Right cardiac atrium (tissue), 5 donors: ENCODE data around the gene NKX6-2. TPM values are rescaled to one million over a fixed set of nuclear protein-coding genes. Genes with fewer than 3 reads are reported as not detected.
"Not testable (repeated sequence)": the region's sequence is repeated elsewhere in the genome, so short reads cannot be mapped to it uniquely, and the experiment has no call there.

Experiments used
- ATAC-seq, 2 donors: fragments of 200-7000 bp; cut with Tn5 transposase; one replicate each; pipeline versions ENCODE4 v1.8.0 to v1.9.1; 2020; ENCODE audit warnings: moderate library complexity in 2 of 2, mild to moderate bottlenecking in 1 of 2
- DNase-seq, 3 donors: peaks; one replicate each; pipeline ENCODE4 v3.0.0-alpha.2; 2020
- H3K27ac ChIP-seq: one replicate; pipeline ENCODE4 v1.5.1; 2013; ENCODE audit warnings: mild to moderate bottlenecking, low read length, control low read depth, moderate library complexity
- H3K27me3 ChIP-seq: one replicate; pipeline ENCODE4 v1.6.1; 2013; ENCODE audit not compliant: control insufficient read depth, insufficient read depth
- H3K4me1 ChIP-seq: one replicate; pipeline ENCODE4 v1.6.1; 2013; ENCODE audit warnings: low read length; ENCODE audit not compliant: control insufficient read depth, insufficient read depth
- H3K4me3 ChIP-seq: one replicate; pipeline ENCODE4 v1.5.1; 2013; ENCODE audit warnings: low read length, control low read depth
- H3K9me3 ChIP-seq: one replicate; pipeline ENCODE4 v1.6.1; 2013; ENCODE audit warnings: low read length; ENCODE audit not compliant: control insufficient read depth
- WGBS: extraction: QIAGEN DNeasy Blood & Tissue Kit; methylation state at CpG from one replicate; pipeline ENCODE4 v1.1.7; 2013; 5-methylcytosine and 5-hydroxymethylcytosine counted together
- intact Hi-C, 4 donors: fragments of 100-400 bp; cut with DNase I; formaldehyde crosslinking; loops; one replicate each; pipeline versions ENCODE4 v1.11.0 to v1.14.0; 2022 to 2023
- polyA plus RNA-seq: library from polyadenylated mRNA; stranded (reverse); fragments of 200-250 nt; gene quantifications from one replicate; pipeline ENCODE4 v1.2.3, GENCODE V29; 2013
- total RNA-seq, 4 donors: library from RNA; stranded (reverse); fragmentation: NEBNext Ultra II Directional; extraction: Animal tissue kit (Norgen Biotek cat#: 25700); gene quantifications; one replicate each; pipeline ENCODE4 v1.2.1, GENCODE V29; 2021
- donor health status: healthy with polysubstance abuse.
- donor health status: DM: no; HTN: yes; CAD: no.
- donor health status: DM: no; HTN: no; CAD: no.
- donor health status: DM: no; HTN: yes; CAD: no; lungs with severe emphysema.
- donor health status: DM: yes; HTN: yes; CAD: no.

NKX6-2 gene
- total and polyA plus RNA-seq, 5 donors = 0.32 TPM; not detected in 4

GRCh38 chr10:132793871-132794849, 8.2 kb upstream of the NKX6-2 start:
- ATAC-seq (no peak), DNase-seq (no peak)
- WGBS = 58% methylated on average over 57 of the region's 57 CpGs
- Histone ChIP-seq H3K27ac (no peak overlapping the region), H3K9me3 (no peaks in the 10 kb centered on the region), H3K4me1 (no peaks in the 10 kb centered on the region), H3K27me3 (no peaks in the 10 kb centered on the region), H3K4me3 (no peak overlapping the region)
- intact Hi-C loops = no loop called here

- no peaks in the 10 kb centered on the region for H3K27me3 ChIP-seq
These were observed 7.3 kb upstream of the NKX6-2 start for GRCh38 chr10:132793213-132793612.

GRCh38 chr10:132792796-132793195, 6.8 kb upstream of the NKX6-2 start:
- intact Hi-C loops = no loop called here
- Histone ChIP-seq H3K4me1 (no peaks in the 10 kb centered on the region), H3K9me3 (no peaks in the 10 kb centered on the region), H3K27me3 (no peaks in the 10 kb centered on the region), H3K4me3 (no peak overlapping the region), H3K27ac (no peak overlapping the region)
- WGBS = 88% methylated on average over 17 of the region's 17 CpGs
- no peak for DNase-seq
- ATAC-seq = no peak

More at GRCh38 chr10:132793213-132793612, 7.3 kb upstream of the NKX6-2 start:
- intact Hi-C loops = no loop called here
- DNase-seq (no peak), ATAC-seq (no peak)
- WGBS = 86% methylated on average over 9 of the region's 9 CpGs
- no peaks in the 10 kb centered on the region for H3K4me1 ChIP-seq
- H3K4me3 ChIP-seq = no peak overlapping the region
- no peaks in the 10 kb centered on the region for H3K9me3 ChIP-seq
- H3K27ac ChIP-seq = no peak overlapping the region

- H3K4me3 ChIP-seq, ATAC-seq, H3K27me3 ChIP-seq, H3K9me3 ChIP-seq, H3K27ac ChIP-seq, DNase-seq, intact Hi-C loops, H3K4me1 ChIP-seq: not testable (repeated sequence)
- WGBS = 94% methylated on average over 33 of the region's 33 CpGs
These were observed 6.2 kb upstream of the NKX6-2 start for GRCh38 chr10:132792099-132792498.

GRCh38 chr10:132790934-132791829, 5.2 kb upstream of the NKX6-2 start:
- no peak for DNase-seq
- H3K4me3 ChIP-seq = no peak overlapping the region
- H3K27me3 ChIP-seq = no peaks in the 10 kb centered on the region
- no peak for ATAC-seq
- intact Hi-C loops = no loop called here
- 64% methylated on average over 31 of the region's 31 CpGs for WGBS
- no peaks in the 10 kb centered on the region for H3K4me1 ChIP-seq
- H3K27ac ChIP-seq = no peak overlapping the region
- H3K9me3 ChIP-seq = no peaks in the 10 kb centered on the region

- intact Hi-C loops = no loop called here
- ATAC-seq (no peak), DNase-seq (no peak)
- H3K9me3 ChIP-seq = no peaks in the 10 kb centered on the region
- whole genome bisulfite sequencing = 55% methylated on average over 7 of the region's 7 CpGs
- no peaks in the 10 kb centered on the region for H3K27me3 ChIP-seq
- H3K4me1 ChIP-seq = no peaks in the 10 kb centered on the region
- H3K27ac ChIP-seq = no peak overlapping the region
- H3K4me3 ChIP-seq = no peak overlapping the region
These were observed 4.5 kb upstream of the NKX6-2 start for GRCh38 chr10:132790470-132790869.

- Histone ChIP-seq H3K4me3 (no peak overlapping the region), H3K4me1 (no peaks in the 10 kb centered on the region), H3K27me3 (no peaks in the 10 kb centered on the region), H3K27ac (no peak overlapping the region), H3K9me3 (no peaks in the 10 kb centered on the region)
- DNase-seq = no peak
- intact Hi-C loops = loop anchor here in 1 of 4 donors (10.0 kb wide), 1 partner anchor 125 kb away; no protein-coding TSS in a partner anchor
- ATAC-seq = no peak
- WGBS = 62% methylated on average over 15 of the region's 15 CpGs
These were observed 3.8 kb upstream of the NKX6-2 start for GRCh38 chr10:132789659-132790148.

- H3K4me3 ChIP-seq = no peak overlapping the region
- ATAC-seq = no peak
- H3K27ac ChIP-seq = no peak overlapping the region
These were observed 2.9 kb upstream of the NKX6-2 start for GRCh38 chr10:132788831-132789219.

GRCh38 chr10:132788180-132788830, 2.4 kb upstream of the NKX6-2 start:
- intact Hi-C loops = loop anchor here in 1 of 4 donors (10.0 kb wide), 1 partner anchor 124 kb away; no protein-coding TSS in a partner anchor

More at GRCh38 chr10:132788831-132789219, 2.9 kb upstream of the NKX6-2 start:
- H3K27me3 ChIP-seq = no peaks in the 10 kb centered on the region
- no peaks in the 10 kb centered on the region for H3K9me3 ChIP-seq
- 4% methylated on average over 30 of the region's 30 CpGs for WGBS
- intact Hi-C loops = loop anchor here in 1 of 4 donors (10.0 kb wide), 1 partner anchor 124 kb away; no protein-coding TSS in a partner anchor
- no peaks in the 10 kb centered on the region for H3K4me1 ChIP-seq
- DNase-seq = no peak

GRCh38 chr10:132787495-132788179, 1.7 kb upstream of the NKX6-2 start:
- no peaks in the 10 kb centered on the region for H3K4me1 ChIP-seq
- WGBS = 2% methylated on average over 79 of the region's 80 CpGs
- intact Hi-C loops = loop anchor here in 1 of 4 donors (10.0 kb wide), 1 partner anchor 123 kb away; no protein-coding TSS in a partner anchor
- no peaks in the 10 kb centered on the region for H3K27me3 ChIP-seq
- ATAC-seq = no peak
- no peaks in the 10 kb centered on the region for H3K9me3 ChIP-seq
- DNase-seq = no peak
- H3K4me3 ChIP-seq = no peak overlapping the region
- H3K27ac ChIP-seq = no peak overlapping the region

More at GRCh38 chr10:132788180-132788830, 2.4 kb upstream of the NKX6-2 start:
- Histone ChIP-seq H3K4me3 (no peak overlapping the region), H3K27ac (no peak overlapping the region), H3K27me3 (no peaks in the 10 kb centered on the region), H3K9me3 (no peaks in the 10 kb centered on the region), H3K4me1 (no peaks in the 10 kb centered on the region)
- WGBS = 1% methylated on average over 79 of the region's 79 CpGs
- DNase-seq (no peak), ATAC-seq (no peak)
